ENCODE measurements around the gene CCDC14. TPM values are rescaled to one million over a fixed set of nuclear protein-coding genes. Genes with fewer than 3 reads are reported as not detected.

Gene CCDC14
- total RNA-seq, 1 donor from 2014 or later: 83.3 TPM

- Mint-ChIP-seq H3K27ac (no peak overlapping the region), H3K9me3 (peaks cover 11% of the 10 kb centered on the region), H3K36me3 (peaks cover 62% of the 10 kb centered on the region), H3K4me3 (no peak overlapping the region), H3K4me1 (ENCODE audit: unreplicated experiment) (no peaks in the 10 kb centered on the region), H3K27me3 (no peaks in the 10 kb centered on the region)
- TF ChIP-seq, protein P1, sequence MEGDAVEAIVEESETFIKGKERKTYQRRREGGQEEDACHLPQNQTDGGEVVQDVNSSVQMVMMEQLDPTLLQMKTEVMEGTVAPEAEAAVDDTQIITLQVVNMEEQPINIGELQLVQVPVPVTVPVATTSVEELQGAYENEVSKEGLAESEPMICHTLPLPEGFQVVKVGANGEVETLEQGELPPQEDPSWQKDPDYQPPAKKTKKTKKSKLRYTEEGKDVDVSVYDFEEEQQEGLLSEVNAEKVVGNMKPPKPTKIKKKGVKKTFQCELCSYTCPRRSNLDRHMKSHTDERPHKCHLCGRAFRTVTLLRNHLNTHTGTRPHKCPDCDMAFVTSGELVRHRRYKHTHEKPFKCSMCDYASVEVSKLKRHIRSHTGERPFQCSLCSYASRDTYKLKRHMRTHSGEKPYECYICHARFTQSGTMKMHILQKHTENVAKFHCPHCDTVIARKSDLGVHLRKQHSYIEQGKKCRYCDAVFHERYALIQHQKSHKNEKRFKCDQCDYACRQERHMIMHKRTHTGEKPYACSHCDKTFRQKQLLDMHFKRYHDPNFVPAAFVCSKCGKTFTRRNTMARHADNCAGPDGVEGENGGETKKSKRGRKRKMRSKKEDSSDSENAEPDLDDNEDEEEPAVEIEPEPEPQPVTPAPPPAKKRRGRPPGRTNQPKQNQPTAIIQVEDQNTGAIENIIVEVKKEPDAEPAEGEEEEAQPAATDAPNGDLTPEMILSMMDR (conservative IDR thresholded peaks at IDR 0.05): no peak
- DNase-seq (ENCODE audit: extremely low spot score, unreplicated experiment): no peak
Observed at GRCh38 chr3:123920868-123921267, 40.2 kb downstream of the CCDC14 start.

GRCh38 chr3:123920383-123920782, 40.6 kb downstream of the CCDC14 start:
- Mint-ChIP-seq H3K4me3 (no peak overlapping the region), H3K27ac (no peak overlapping the region), H3K4me1 (ENCODE audit: unreplicated experiment) (no peaks in the 10 kb centered on the region), H3K36me3 (peaks cover 64% of the 10 kb centered on the region), H3K9me3 (peaks cover 11% of the 10 kb centered on the region), H3K27me3 (no peaks in the 10 kb centered on the region)
- TF ChIP-seq, protein P1 (conservative IDR thresholded peaks at IDR 0.05): no peak
- no peak for DNase-seq (ENCODE audit: extremely low spot score, unreplicated experiment)

DNA sequence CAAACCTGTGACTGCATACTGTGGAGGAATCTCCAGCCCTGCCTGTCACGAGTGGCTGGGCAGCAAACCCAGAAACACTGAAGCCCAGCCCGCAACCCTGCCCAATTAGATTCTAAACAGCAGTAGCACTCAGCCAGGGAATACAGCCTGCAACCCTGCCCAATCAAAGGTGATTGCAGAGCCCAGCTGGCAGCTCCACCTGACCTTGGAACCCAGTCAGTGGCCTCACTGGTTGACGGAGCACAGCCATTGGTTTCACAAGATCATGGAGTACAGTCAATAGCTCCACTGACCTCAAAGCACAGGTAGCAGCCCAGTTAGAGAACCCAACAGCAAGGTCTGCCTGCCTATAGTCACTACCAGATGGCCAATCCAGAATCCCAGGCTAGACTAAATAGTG, 41.7 kb downstream of the CCDC14 start:
- H3K36me3 Mint-ChIP-seq: peaks cover 62% of the 10 kb centered on the region
- H3K27ac Mint-ChIP-seq: no peak overlapping the region
- no peak for DNase-seq (ENCODE audit: extremely low spot score, unreplicated experiment)
- no peaks in the 10 kb centered on the region for H3K4me1 Mint-ChIP-seq (ENCODE audit: unreplicated experiment)
- no peak overlapping the region for H3K4me3 Mint-ChIP-seq
- H3K27me3 Mint-ChIP-seq: no peaks in the 10 kb centered on the region
- H3K9me3 Mint-ChIP-seq: peaks cover 11% of the 10 kb centered on the region
- TF ChIP-seq, protein P1 (conservative IDR thresholded peaks at IDR 0.05): no peak

DNA sequence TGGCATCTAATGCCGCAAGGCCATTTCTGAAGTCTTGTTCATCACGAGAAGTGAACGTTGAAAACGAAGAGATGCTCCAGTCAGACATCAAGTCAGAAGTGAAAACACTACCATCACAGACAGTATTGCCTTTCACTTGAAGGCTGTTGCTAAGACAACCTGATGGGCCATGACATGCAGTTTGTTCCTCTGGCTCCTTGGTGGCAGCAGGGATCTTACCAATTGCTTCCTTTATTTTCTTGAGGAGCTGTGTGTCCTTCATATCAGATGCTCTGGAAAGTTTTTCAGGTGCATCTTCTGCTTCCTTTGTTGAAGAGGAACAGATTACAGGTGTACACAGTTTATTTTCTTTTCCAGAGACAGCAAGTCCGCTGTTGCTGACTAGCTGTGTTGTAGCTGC, 46.2 kb downstream of the CCDC14 start:
- TF ChIP-seq, protein P1 (conservative IDR thresholded peaks at IDR 0.05): no peak
- H3K4me1 Mint-ChIP-seq (ENCODE audit: unreplicated experiment): no peaks in the 10 kb centered on the region
- peaks cover 25% of the 10 kb centered on the region for H3K36me3 Mint-ChIP-seq
- no peak overlapping the region for H3K4me3 Mint-ChIP-seq
- no peaks in the 10 kb centered on the region for H3K9me3 Mint-ChIP-seq
- no peak overlapping the region for H3K27ac Mint-ChIP-seq
- DNase-seq (ENCODE audit: extremely low spot score, unreplicated experiment): no peak
- no peaks in the 10 kb centered on the region for H3K27me3 Mint-ChIP-seq

DNA sequence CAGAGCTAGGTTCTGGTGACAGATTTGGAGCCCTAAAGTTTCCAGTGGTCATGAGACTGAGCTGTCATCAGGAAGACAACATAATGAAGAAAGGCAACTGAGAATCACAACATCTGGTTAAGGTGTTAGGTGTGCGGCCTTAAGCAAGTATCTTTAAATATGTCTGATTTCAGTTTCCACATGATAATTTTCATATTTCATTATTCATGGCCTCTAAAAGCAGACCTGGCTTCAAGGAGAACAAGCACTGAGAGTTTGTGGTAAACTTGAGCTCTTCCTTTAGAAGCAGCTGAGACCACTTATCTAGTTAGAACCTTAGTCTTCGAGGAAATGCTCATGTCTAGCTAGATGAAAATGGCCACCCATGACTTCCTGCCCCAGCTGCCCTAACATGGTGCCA, 51.2 kb downstream of the CCDC14 start:
- H3K4me3 Mint-ChIP-seq: no peak overlapping the region
- H3K9me3 Mint-ChIP-seq: no peaks in the 10 kb centered on the region
- peaks cover 5% of the 10 kb centered on the region for H3K36me3 Mint-ChIP-seq
- H3K4me1 Mint-ChIP-seq (ENCODE audit: unreplicated experiment): no peaks in the 10 kb centered on the region
- TF ChIP-seq, protein P1 (conservative IDR thresholded peaks at IDR 0.05): no peak
- no peaks in the 10 kb centered on the region for H3K27me3 Mint-ChIP-seq
- DNase-seq (ENCODE audit: extremely low spot score, unreplicated experiment): no peak
- no peak overlapping the region for H3K27ac Mint-ChIP-seq

DNA sequence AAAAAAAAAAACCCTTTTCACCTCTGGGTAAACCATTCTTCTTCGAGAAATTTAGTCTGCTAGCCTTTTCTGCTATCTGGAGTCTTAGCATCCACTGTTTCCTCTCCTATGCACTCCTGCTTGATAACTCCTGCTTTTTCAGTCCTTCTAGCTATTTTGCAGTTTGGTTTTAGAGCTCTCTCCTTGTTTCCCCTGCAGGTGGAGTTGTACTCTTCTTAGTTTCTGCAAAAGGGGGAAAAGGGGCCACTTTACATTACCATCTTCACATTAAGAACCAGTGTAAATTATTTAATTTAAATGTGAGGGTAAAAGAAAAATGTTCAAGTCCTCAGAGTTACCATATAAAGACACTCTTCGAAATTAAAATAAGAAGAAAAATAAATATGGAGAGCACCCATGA, 53.3 kb downstream of the CCDC14 start:
- Mint-ChIP-seq H3K27ac (no peak overlapping the region), H3K4me1 (ENCODE audit: unreplicated experiment) (no peaks in the 10 kb centered on the region), H3K9me3 (no peaks in the 10 kb centered on the region), H3K36me3 (peaks cover under 1% of the 10 kb centered on the region), H3K27me3 (no peaks in the 10 kb centered on the region), H3K4me3 (no peak overlapping the region)
- TF ChIP-seq, protein P1 (conservative IDR thresholded peaks at IDR 0.05): peak; percentile 29
- DNase-seq (ENCODE audit: extremely low spot score, unreplicated experiment): no peak
